Tibial nerve (tissue), 4 donors: ENCODE results near the gene LCE2C.

Experiments used
- CTCF ChIP-seq, 5 experiments: fragments of 200-600 bp in 3 of 5; fragments of 450-650 bp in 2 of 5; sonication (generic) in 3 of 5; IDR thresholded peaks; one replicate each; pipeline ENCODE4 v1.5.1; 2016 to 2019; ENCODE audit warnings: antibody characterized with exemption in 5 of 5, mild to moderate bottlenecking in 3 of 5, moderate library complexity in 2 of 5
- EP300 ChIP-seq, 2 donors: sonication (generic); formaldehyde crosslinking; IDR thresholded peaks; one replicate each; pipeline ENCODE4 v1.6.1; 2017; ENCODE audit warnings: antibody characterized with exemption in 2 of 2, mild to moderate bottlenecking in 1 of 2
- POLR2A ChIP-seq, 2 donors: fragments of 450-650 bp; IDR thresholded peaks; one replicate each; pipeline ENCODE4 v1.6.1; 2017; ENCODE audit warnings: antibody characterized with exemption in 2 of 2, mild to moderate bottlenecking in 2 of 2, moderate library complexity in 2 of 2

GRCh38 chr1:152699746-152700145, 24.7 kb downstream of the LCE2C start:
- TF ChIP-seq CTCF (IDR thresholded peaks at IDR 0.05) (no peak), EP300 (IDR thresholded peaks at IDR 0.05) (no peak), POLR2A (IDR thresholded peaks at IDR 0.05) (no peak)
